Measurements from ENCODE around the gene FBXW2.
"Not testable (repeated sequence)": the region's sequence is repeated elsewhere in the genome, so short reads cannot be mapped to it uniquely, and the experiment has no call there.

FBXW2 gene

DNA sequence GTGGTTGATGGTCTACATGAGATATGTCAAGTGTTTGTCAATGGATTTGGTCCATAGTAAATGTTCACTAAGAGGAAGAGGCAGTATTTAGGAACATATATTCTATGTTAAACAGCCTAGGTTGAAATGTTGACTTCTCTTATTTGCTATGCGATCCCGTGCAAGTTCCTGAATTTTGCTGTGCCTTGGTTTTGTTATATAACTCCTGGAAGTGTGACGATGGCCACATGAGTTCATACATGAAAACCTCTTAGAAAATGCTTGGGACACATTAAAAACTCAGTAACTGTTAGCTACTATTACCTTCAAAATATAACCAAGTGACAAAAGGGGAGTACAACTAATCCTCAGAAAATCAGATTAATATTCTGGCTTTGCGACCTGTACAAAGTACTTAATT lies 21.9 kb upstream of the FBXW2 start:
- Histone ChIP-seq H3K27ac (no peak overlapping the region), H3K36me3 (peaks cover 50% of the 10 kb centered on the region)
- TF ChIP-seq, protein P1, sequence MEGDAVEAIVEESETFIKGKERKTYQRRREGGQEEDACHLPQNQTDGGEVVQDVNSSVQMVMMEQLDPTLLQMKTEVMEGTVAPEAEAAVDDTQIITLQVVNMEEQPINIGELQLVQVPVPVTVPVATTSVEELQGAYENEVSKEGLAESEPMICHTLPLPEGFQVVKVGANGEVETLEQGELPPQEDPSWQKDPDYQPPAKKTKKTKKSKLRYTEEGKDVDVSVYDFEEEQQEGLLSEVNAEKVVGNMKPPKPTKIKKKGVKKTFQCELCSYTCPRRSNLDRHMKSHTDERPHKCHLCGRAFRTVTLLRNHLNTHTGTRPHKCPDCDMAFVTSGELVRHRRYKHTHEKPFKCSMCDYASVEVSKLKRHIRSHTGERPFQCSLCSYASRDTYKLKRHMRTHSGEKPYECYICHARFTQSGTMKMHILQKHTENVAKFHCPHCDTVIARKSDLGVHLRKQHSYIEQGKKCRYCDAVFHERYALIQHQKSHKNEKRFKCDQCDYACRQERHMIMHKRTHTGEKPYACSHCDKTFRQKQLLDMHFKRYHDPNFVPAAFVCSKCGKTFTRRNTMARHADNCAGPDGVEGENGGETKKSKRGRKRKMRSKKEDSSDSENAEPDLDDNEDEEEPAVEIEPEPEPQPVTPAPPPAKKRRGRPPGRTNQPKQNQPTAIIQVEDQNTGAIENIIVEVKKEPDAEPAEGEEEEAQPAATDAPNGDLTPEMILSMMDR (IDR thresholded peaks at IDR 0.05) = no peak

DNA sequence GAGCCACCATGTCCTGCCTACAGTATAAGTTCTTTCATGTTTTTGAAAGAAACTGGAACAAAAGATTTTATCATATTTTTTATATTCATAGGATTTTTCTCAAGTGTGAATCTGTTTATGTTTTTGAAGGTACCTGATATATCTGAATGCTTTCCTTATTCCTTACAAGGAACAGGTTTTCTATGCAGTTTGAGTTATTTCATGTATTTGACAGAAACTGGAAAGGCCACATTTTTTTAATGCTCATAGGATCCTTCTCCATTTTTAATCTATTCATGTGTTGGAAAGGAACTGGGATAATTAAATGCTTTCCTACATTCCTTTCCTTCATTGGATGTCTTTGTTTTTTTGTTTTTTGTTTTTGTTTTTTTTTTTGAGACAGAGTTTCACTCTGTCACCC lies 15.7 kb upstream of the FBXW2 start:
- H3K9me3 ChIP-seq = peaks cover 9% of the 10 kb centered on the region
- no peaks in the 10 kb centered on the region for H3K27me3 ChIP-seq
- no peak overlapping the region for H3K27ac ChIP-seq
- TF ChIP-seq, protein P1 (IDR thresholded peaks at IDR 0.05) = no peak
- no peaks in the 10 kb centered on the region for H3K4me1 ChIP-seq (ENCODE audit: control insufficient read depth in 1 of 2, insufficient read depth in 1 of 2, low read depth in 1 of 2, low read length in 1 of 2)
- no peak overlapping the region for H3K4me3 ChIP-seq (ENCODE audit: low read depth in 1 of 2, low read length in 1 of 2)
- no peaks in the 10 kb centered on the region for H3K36me3 ChIP-seq

More for the DNA sequence above, 21.9 kb upstream of the FBXW2 start:
- Histone ChIP-seq H3K4me3 (ENCODE audit: low read depth in 1 of 2, low read length in 1 of 2) (no peak overlapping the region), H3K9me3 (no peaks in the 10 kb centered on the region), H3K4me1 (ENCODE audit: control insufficient read depth in 1 of 2, insufficient read depth in 1 of 2, low read depth in 1 of 2, low read length in 1 of 2) (no peaks in the 10 kb centered on the region), H3K27me3 (no peaks in the 10 kb centered on the region)

DNA sequence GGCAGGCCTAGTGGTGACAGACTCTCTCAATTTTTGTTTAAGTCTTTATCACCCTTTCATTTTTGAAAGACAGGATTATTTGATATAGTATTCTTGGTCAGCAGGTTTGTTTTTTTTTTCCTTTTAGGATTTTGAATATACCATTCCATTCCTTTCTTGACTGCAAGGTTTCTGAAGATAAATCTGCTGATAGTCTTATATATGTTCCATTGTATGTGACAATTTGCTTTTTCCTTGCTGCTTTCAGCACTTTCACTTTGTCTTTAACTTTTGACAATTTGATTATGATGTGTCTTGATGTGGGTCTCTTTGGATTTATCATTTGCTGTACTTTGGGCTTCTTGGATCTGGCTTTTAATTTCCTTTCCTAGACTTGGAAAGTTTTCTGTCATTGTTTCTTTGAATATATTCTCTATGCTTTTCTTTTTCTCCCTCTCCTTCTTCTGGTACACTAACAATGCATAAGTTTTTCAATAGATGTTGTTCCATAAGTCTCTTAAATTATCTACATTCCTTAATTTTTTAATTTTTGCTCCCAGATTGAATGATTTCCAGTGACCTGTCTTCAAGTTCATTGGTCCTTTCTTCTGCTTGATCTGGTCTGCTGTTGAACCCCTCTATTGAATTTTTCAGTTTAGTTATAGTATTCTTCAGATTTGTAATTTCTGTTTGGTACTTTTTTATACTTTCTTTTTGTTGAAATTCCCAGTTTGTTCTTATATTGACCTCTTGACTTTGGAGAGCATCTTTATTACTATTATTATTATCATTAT lies 14.6 kb upstream of the FBXW2 start:
- H3K27me3 ChIP-seq = no peaks in the 10 kb centered on the region
- no peak overlapping the region for H3K4me3 ChIP-seq (ENCODE audit: low read depth in 1 of 2, low read length in 1 of 2)
- H3K27ac ChIP-seq = no peak overlapping the region
- TF ChIP-seq, protein P1 (IDR thresholded peaks at IDR 0.05) = no peak
- H3K9me3 ChIP-seq = peaks cover 9% of the 10 kb centered on the region
- H3K36me3 ChIP-seq = no peaks in the 10 kb centered on the region
- H3K4me1 ChIP-seq (ENCODE audit: control insufficient read depth in 1 of 2, insufficient read depth in 1 of 2, low read depth in 1 of 2, low read length in 1 of 2) = no peaks in the 10 kb centered on the region

DNA sequence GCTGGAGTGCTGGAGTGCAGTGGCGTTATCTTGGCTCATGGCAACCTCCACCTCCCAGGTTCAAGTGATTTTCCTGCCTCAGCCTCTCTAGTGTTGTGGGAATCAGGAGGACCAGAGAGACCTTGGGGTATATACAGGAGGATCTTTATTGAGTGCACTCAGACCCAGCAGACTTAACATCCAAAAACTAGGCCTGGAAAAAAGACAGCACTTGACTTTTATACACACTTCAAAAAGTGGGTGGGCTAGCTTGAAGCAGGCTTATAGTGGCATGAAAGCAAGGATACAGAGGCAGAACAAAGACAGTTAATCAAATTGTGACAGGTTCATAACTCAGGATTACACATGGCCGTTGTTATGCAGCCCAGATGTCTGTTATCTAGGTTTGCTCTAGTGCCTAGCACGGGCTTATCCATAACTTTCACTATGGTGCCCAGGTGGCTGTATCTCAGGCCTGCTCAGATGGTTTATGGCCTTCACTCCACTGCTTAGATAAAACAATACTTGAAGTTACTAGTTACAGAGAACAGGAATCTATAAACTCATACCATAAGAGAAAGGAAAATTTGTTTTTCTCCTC lies 11.7 kb upstream of the FBXW2 start:
- H3K27ac ChIP-seq; H3K4me3 ChIP-seq (ENCODE audit: low read depth in 1 of 2, low read length in 1 of 2); H3K4me1 ChIP-seq (ENCODE audit: control insufficient read depth in 1 of 2, insufficient read depth in 1 of 2, low read depth in 1 of 2, low read length in 1 of 2); H3K36me3 ChIP-seq; H3K9me3 ChIP-seq; H3K27me3 ChIP-seq: not testable (repeated sequence)

DNA sequence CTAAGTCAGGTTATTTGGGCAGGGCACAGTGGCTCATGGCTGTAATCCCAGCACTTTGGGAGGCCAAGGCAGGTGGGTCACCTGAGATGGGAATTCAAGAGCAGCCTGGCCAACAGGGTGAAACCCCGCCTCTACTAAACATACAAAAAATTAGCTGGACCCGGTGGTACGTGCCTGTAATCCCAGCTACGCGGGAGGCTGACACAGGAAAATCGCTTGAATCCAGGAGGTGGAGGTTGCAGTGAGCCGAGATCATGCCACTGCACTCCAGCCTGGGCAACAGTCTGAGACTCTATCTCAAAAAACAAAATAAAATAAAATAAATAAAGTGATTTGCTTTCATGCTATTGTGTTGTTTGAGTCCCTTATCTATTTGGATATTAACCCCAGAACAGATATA lies 8.2 kb upstream of the FBXW2 start:
- H3K27me3 ChIP-seq = no peaks in the 10 kb centered on the region
- no peak overlapping the region for H3K27ac ChIP-seq
- no peaks in the 10 kb centered on the region for H3K36me3 ChIP-seq
- H3K4me3 ChIP-seq (ENCODE audit: low read depth in 1 of 2, low read length in 1 of 2) = no peak overlapping the region
- H3K4me1 ChIP-seq (ENCODE audit: control insufficient read depth in 1 of 2, insufficient read depth in 1 of 2, low read depth in 1 of 2, low read length in 1 of 2) = no peaks in the 10 kb centered on the region
- no peaks in the 10 kb centered on the region for H3K9me3 ChIP-seq
- TF ChIP-seq, protein P1 (IDR thresholded peaks at IDR 0.05) = no peak

DNA sequence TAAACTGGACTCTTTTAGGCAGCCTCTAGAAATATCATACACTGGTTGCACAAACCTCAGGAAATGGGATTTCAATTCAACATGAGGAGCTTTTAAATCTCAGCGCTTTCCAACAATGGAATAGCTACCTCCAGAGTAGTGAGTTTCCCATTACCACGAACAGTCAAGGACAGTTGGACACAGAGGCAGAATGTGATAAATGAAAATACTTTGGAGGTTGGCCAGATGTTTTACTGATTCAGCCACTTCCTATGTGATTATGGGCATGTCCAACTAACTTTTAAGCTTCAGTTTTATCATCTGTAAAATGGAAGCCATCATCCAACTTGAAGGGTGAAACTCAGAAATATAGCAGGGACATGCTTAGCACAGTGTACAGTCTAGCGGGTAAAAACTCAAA lies 2.1 kb downstream of the FBXW2 start:
- H3K36me3 ChIP-seq = peaks cover 18% of the 10 kb centered on the region
- no peaks in the 10 kb centered on the region for H3K27me3 ChIP-seq
- H3K4me3 ChIP-seq (ENCODE audit: low read depth in 1 of 2, low read length in 1 of 2) = peak overlapping the region in 1 of 2 experiments; percentile 89
- TF ChIP-seq, protein P1 (IDR thresholded peaks at IDR 0.05) = no peak
- no peaks in the 10 kb centered on the region for H3K9me3 ChIP-seq
- peaks cover 46 to 70% of the 10 kb centered on the region in 2 experiments for H3K4me1 ChIP-seq (ENCODE audit: control insufficient read depth in 1 of 2, insufficient read depth in 1 of 2, low read depth in 1 of 2, low read length in 1 of 2)
- H3K27ac ChIP-seq = peak overlapping the region; percentile 92

Measured in neutrophil (primary cell).